Measurements from ENCODE around the gene C16orf96. TPM values are rescaled to one million over a fixed set of nuclear protein-coding genes. Genes with fewer than 3 reads are reported as not detected.

Gene C16orf96
- total RNA-seq, 6 donors from 2014 or later, result 0.24 to 1.0 (median 0.46) TPM; not detected in 1

DNA sequence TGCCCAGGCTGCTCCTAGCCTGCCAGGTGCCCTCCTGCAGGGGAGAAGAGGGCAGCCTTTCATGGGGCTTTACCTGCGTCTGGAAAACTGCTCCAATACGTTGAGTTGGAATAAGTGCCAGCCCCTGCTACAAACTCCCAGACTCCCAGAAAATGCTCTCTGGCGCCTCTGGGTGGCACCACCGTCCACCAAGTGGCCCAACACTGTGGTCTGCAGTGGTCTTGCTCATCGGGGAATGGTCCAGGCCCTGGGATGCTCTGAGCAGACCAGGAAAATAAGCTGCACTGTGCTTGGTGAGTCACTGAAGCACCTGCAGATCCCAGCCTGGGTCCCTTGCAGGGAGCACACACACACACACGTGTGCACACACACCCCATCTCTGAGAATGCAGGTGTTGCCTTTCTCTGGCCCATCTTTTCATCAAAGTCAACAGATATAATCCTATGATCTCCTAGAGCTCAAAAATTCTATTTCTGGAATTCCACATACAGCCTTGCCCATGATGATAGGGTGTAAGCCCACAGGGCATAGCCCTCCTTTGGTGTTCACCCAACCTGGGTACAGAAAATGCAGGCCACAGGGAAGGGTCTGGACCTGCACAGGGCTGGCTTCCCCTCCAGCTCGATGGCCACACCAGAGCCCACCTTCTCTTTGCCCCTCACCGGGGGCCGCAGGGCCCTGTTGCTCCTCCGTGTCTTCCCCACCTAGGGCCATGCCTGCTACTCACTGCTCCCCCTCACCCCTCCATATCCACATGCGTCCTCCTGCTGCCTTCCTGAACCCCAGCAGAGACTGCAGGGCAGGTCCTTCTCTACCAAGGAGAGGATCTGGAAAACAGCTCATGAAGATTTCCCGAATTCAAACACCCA lies 38.1 kb upstream of the C16orf96 start:
- DNase-seq (no peak), ATAC-seq (ENCODE audit: low FRiP score in 2 of 2) (no peak)
- H3K27ac ChIP-seq, result no peak overlapping the region

DNA sequence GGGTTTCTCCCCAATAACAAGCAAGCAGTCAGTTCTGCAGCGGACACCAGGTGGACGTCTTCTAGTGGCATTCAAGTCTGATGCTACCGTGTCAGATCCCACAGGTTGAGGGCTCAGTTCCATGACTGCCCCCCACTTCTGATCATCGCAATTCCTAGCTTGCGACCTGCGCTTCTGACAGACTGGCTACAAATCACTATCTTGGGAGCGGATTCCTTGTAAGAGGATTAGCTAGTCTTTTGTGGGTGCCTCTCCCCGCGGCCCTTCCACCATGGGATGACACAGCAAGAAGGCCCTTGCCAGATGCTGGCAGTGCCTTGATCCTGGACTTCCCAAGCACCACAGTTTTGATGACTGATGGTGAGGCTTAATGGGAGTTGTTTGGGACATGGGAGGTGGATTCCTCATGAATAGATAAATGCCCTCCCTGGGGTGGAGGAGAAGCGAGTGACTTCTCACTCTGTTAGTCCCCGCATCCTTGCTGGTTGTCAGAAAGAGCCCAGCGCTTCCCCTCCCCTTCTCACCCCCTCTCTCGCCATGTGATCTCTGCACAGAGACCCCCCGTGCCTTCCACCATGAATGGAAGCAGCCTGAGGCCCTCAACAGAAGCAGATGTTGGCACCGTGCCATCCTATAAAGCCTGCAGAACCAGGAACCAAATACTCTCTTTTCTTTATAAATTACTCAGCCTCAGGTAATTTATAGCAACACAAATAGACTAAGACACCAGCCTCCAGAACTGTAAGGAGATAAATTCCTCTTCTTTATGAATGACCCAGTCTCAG lies 36.7 kb upstream of the C16orf96 start:
- no peak for TF ChIP-seq POLR2AphosphoS5 (IDR thresholded peaks at IDR 0.05)
- TF ChIP-seq EP300 (IDR thresholded peaks at IDR 0.05), result no peak
- TF ChIP-seq, protein P1, sequence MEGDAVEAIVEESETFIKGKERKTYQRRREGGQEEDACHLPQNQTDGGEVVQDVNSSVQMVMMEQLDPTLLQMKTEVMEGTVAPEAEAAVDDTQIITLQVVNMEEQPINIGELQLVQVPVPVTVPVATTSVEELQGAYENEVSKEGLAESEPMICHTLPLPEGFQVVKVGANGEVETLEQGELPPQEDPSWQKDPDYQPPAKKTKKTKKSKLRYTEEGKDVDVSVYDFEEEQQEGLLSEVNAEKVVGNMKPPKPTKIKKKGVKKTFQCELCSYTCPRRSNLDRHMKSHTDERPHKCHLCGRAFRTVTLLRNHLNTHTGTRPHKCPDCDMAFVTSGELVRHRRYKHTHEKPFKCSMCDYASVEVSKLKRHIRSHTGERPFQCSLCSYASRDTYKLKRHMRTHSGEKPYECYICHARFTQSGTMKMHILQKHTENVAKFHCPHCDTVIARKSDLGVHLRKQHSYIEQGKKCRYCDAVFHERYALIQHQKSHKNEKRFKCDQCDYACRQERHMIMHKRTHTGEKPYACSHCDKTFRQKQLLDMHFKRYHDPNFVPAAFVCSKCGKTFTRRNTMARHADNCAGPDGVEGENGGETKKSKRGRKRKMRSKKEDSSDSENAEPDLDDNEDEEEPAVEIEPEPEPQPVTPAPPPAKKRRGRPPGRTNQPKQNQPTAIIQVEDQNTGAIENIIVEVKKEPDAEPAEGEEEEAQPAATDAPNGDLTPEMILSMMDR (IDR thresholded peaks at IDR 0.05), result no peak
- no peak for TF ChIP-seq POLR2A (IDR thresholded peaks at IDR 0.05)
- ATAC-seq (ENCODE audit: low FRiP score in 2 of 2) (no peak), DNase-seq (no peak)
- H3K4me1 ChIP-seq, result peaks cover 8 to 21% (median 20%) of the 10 kb centered on the region in 4 donors
- H3K36me3 ChIP-seq, result peaks cover 0 to 7% (median 0%) of the 10 kb centered on the region in 4 donors
- H3K4me3 ChIP-seq, result no peak overlapping the region
- H3K9me3 ChIP-seq, result no peaks in the 10 kb centered on the region
- no peak overlapping the region for H3K27ac ChIP-seq
- WGBS, 2 donors, result 80 to 88% methylated on average over 15 of the region's 15 CpGs
- H3K27me3 ChIP-seq, result no peaks in the 10 kb centered on the region

More for the DNA sequence above, 38.1 kb upstream of the C16orf96 start:
- TF ChIP-seq POLR2AphosphoS5 (IDR thresholded peaks at IDR 0.05) (no peak), EP300 (IDR thresholded peaks at IDR 0.05) (no peak), POLR2A (IDR thresholded peaks at IDR 0.05) (no peak)
- TF ChIP-seq, protein P1 (IDR thresholded peaks at IDR 0.05), result peak in 5 of 6 experiments; percentile 20 to 54 (median 41)
- Histone ChIP-seq H3K9me3 (no peaks in the 10 kb centered on the region), H3K4me1 (peaks cover 21 to 34% (median 34%) of the 10 kb centered on the region in 4 donors), H3K27me3 (no peaks in the 10 kb centered on the region), H3K4me3 (no peak overlapping the region), H3K36me3 (peaks cover 0 to 14% (median 6%) of the 10 kb centered on the region in 4 donors)
- 78% methylated on average over 12 of the region's 12 CpGs for WGBS, 2 donors

DNA sequence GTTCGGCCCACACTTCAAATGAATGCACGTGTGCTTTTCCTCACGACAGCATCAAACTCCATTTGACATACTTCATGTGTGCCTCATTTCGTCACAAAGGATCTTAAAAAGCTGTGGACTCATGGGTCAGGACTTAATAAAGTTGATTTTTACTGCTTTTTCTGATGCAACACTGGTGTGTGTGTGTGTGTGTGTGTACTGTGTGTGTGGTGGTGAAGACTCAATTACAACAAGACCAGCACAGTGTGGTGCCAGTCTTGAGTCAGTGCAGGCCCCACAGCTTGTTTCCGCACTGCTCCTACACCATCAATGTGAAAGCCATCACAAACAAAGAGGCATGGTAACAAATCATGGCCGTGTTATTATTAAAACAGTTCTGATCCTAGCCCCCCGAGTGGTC lies 35.2 kb upstream of the C16orf96 start:
- 91% methylated on average over 7 of the region's 7 CpGs for WGBS, 2 donors
- TF ChIP-seq EP300 (IDR thresholded peaks at IDR 0.05) (no peak), POLR2AphosphoS5 (IDR thresholded peaks at IDR 0.05) (no peak), POLR2A (IDR thresholded peaks at IDR 0.05) (no peak)
- TF ChIP-seq, protein P1 (IDR thresholded peaks at IDR 0.05), result no peak
- peaks cover 0 to 12% (median 8%) of the 10 kb centered on the region in 4 donors for H3K4me1 ChIP-seq

DNA sequence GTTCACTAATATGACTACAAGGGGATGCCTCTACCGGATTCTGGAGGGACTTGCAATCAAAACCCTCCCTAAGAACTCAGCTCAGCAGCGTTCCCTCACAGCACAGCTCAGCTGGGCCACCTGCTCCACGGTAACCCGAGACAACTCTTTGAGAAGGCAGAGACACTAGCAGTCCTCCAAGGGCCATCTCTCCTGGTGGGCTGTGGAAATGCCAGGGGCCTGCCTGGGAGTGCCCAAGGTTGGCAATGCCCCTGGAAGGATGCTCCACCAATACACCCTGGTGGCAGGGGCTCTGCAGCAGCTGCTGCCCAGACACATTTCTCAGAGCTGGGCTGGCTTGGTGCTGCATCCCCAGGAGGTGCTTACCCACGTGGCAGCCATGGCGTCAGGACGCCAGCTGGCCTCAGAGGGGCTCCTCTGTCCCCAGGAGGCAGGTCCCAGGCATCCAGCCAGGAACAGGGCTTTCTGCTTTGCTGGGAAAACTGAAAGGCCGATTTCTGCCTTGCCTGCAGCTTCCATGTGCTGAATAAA lies 34.0 kb upstream of the C16orf96 start:
- ATAC-seq (ENCODE audit: low FRiP score in 2 of 2), result no peak
- no peaks in the 10 kb centered on the region for H3K27me3 ChIP-seq
- no peak for DNase-seq
- H3K9me3 ChIP-seq, result no peaks in the 10 kb centered on the region
- 59 to 64% methylated on average over 3 to 8 of the region's 8 CpGs for WGBS, 2 donors
- H3K36me3 ChIP-seq, result peaks cover 0 to 7% (median 0%) of the 10 kb centered on the region in 4 donors
- H3K4me3 ChIP-seq, result no peak overlapping the region
- H3K4me1 ChIP-seq, result peaks cover 0 to 9% (median 6%) of the 10 kb centered on the region in 4 donors
- H3K27ac ChIP-seq, result no peak overlapping the region
- TF ChIP-seq EP300 (IDR thresholded peaks at IDR 0.05) (no peak), POLR2A (IDR thresholded peaks at IDR 0.05) (no peak), POLR2AphosphoS5 (IDR thresholded peaks at IDR 0.05) (no peak)
- TF ChIP-seq, protein P1 (IDR thresholded peaks at IDR 0.05), result no peak

More for the DNA sequence above, 35.2 kb upstream of the C16orf96 start:
- H3K27ac ChIP-seq, result no peak overlapping the region
- ATAC-seq (ENCODE audit: low FRiP score in 2 of 2) (no peak), DNase-seq (no peak)
- H3K9me3 ChIP-seq, result no peaks in the 10 kb centered on the region
- no peak overlapping the region for H3K4me3 ChIP-seq
- no peaks in the 10 kb centered on the region for H3K27me3 ChIP-seq
- H3K36me3 ChIP-seq, result peaks cover 0 to 7% (median 0%) of the 10 kb centered on the region in 4 donors
